Measurements from ENCODE around the gene MBNL1. TPM values are rescaled to one million over a fixed set of nuclear protein-coding genes. Genes with fewer than 3 reads are reported as not detected.
"Not testable (repeated sequence)": the region's sequence is repeated elsewhere in the genome, so short reads cannot be mapped to it uniquely, and the experiment has no call there.

MBNL1 gene
- total RNA-seq, 1 experiment from 2014 or later = 161 TPM

- no peak for DNase-seq (ENCODE audit: low spot score)
Observed at GRCh38 chr3:152318512-152318911, 49.8 kb downstream of the MBNL1 start.

DNA sequence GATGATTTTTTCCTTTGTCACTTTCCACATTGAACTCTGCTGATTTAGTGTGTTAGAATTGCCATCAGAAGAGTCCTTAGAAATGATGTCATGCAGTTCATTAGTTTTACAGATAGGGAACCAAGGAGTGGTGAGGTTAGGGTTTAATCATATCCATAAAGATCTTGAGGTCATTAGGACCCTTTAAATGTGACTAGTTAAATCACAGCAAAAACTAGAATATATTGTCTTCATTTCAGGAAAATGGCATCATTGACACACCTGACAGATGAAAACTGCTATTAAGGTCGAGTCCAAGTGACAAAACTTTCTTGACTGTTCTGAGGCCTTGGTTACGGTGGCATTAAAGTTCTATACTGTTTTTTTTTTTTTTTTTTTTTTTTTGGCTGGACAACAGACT, 50.5 kb downstream of the MBNL1 start:
- no peak for DNase-seq (ENCODE audit: low spot score)

GRCh38 chr3:152319831-152320617, 51.3 kb downstream of the MBNL1 start:
- no peak for DNase-seq (ENCODE audit: low spot score)

- DNase-seq (ENCODE audit: low spot score) = no peak
Observed at GRCh38 chr3:152321200-152321954, 52.6 kb downstream of the MBNL1 start.

DNA sequence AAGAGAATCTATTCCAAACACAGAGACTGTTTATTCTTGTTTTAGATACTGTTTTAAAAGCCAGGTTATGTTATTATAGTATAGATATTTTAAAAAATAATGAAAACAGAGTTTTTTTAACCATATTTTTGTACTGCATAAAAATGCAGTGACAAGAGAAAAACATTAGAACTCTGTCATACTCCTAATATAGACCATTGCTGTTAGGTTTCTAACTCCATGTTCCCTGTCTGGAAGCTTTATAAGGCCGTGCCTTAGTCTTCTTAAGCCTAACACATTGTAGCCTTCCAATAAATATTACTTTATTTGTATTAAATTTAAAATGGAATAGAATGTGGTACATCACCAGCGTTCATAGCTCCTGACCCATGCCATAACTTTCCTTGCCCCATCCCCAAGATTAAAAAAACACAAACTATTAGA, 53.2 kb downstream of the MBNL1 start:
- DNase-seq (ENCODE audit: low spot score) = no peak

DNA sequence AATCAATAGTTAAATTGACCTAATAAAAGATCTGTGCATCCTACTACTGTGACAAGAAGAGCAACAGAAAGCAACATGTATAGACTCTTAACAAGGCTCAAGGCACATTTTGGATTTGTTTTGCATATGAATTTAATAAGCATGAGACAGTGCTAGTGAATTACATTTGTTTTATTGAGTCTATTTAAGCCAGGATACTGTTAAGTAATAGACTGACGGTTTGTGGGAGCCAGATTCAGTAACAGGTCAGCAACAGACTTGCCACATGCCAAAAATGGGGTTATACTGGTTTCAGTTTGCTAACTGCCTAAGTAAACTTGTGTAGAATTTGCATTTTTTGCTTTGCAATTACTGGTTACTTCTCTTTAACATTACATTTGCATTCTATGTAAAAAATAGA, 54.0 kb downstream of the MBNL1 start:
- no peak for DNase-seq (ENCODE audit: low spot score)

- no peak for DNase-seq (ENCODE audit: low spot score)
Observed at GRCh38 chr3:152323834-152324233, 55.1 kb downstream of the MBNL1 start.

- DNase-seq (ENCODE audit: low spot score) = no peak
Observed at GRCh38 chr3:152325136-152325535, 56.4 kb downstream of the MBNL1 start.

DNA sequence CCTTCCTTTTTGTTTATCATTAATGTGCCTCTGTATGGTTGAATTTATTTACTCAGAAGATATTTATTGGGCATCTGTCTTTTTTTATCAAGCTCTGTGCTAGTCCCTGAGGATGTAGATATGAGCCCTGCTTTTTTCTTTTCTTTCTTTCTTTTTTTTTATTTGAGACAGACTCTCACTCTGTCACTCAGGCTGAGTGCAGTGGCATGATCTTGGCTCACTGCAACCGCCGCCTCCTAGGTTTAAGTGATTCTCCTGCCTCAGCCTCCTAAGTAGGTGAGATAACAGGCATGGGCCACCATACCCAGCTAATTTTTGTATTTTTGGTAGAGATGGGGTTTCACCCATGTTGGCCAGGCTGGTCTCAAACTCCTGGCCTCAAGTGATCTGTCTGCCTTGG, 58.5 kb downstream of the MBNL1 start:
- DNase-seq (ENCODE audit: low spot score) = no peak

- DNase-seq (ENCODE audit: low spot score) = peak; percentile 85
Observed at GRCh38 chr3:152328841-152329240, 60.1 kb downstream of the MBNL1 start.

- DNase-seq (ENCODE audit: low spot score) = no peak
Observed at GRCh38 chr3:152330559-152330958, 61.8 kb downstream of the MBNL1 start.

GRCh38 chr3:152331018-152331541, 62.4 kb downstream of the MBNL1 start:
- DNase-seq (ENCODE audit: low spot score) = peak; percentile 87

DNA sequence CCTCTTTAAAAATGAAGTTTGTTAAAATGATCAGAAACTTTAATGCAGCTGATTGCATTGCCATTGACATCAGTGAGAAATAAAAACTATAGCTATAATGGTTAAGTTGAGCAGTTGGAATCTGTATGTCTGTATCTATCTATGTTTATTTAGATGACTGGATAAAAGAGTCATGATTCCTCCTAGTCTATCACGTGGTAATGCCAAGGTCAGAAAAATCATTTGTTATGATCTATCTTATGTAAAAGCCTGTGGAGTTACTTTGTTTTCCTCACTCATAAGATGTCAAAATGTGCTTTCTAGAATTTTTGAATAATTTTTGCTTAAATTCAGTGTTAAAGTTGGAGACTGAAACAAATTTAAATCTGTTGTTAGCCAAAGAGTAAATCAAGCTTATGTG, 63.3 kb downstream of the MBNL1 start:
- DNase-seq (ENCODE audit: low spot score) = no peak

DNA sequence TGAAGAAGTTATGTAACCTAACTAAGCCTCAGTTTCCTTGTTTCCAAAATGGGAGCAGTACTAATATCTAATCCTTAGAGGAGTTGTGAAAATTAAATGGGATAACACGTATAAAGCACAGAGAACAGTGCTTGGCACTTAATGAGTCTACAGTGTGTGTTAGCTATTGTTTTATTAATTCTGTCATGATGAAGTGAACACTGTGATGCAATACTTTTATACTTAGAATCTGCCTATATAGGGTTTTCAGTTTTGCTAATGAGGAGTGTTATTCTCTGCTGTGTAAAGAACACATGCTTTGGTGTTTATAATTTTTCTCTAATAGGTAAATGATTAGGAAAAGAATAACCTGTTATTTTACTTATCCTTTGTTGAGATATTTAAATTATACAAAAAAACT, 65.2 kb downstream of the MBNL1 start:
- no peak for DNase-seq (ENCODE audit: low spot score)

GRCh38 chr3:152334761-152335160, 66.0 kb downstream of the MBNL1 start:
- DNase-seq (ENCODE audit: low spot score) = no peak

DNA sequence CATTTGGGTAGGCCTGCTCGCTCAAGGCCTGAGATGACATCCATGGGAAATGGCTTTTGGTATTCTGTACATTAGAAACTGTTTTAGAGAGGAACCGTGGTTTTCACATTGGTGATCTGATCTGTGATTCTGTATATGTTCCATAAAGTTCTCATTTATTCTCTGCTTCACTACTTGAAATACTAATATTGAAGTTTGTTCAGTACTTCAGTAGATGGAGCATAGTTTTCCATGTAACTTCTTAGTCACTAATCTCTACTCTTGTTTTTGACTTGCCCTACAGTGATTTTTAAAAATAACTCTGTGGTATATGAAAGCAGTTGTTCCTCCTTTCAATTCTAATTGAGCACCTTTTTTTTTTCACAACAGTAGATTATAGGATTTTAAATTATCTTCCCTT, 66.5 kb downstream of the MBNL1 start:
- DNase-seq (ENCODE audit: low spot score) = no peak

DNA sequence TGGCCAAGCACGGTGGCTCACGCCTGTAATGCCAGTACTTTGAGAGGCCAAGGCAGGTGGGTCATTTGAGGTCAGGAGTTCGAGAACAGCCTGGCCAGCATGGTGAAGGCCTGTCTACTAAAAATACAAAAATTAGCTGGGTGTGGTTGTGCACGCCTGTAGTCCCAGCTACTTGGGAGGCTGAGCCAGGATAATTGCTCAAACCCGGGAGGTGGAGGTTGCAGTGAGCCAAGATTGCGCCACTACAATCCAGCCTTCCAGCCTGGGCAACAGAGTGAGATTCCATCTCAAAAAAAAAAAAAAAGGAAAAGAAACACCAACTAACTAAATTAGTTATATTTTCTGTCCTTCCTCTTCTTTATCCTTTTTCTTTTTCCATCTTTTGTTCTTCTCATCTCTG, 68.6 kb downstream of the MBNL1 start:
- DNase-seq (ENCODE audit: low spot score) = not testable (repeated sequence)

DNA sequence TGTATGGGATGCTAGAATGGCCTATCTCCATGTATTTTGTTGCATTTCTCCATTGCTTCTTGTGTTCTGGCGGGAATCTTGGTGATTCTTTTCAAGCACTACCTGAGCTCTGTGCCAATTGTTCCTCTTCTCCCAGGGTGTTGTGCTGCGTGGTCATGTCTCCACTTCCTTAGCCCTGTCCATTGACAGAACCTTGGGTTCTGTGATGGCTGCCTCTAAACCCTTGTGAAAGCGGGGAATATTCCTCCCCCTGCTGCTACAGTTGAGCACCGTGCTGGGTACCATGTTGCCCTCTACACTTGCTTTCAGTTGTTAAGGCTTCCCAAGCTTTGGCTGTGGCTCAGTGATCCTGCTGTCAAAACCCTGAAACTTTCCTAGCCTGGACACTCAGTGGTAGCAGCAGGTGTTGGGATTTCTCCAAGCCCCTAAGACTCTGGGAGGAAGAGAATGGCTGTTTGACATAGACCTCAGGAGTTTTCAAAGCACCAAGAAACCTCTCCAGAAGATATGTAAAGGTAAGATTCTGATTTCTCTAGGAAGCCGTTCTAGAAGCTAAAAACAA, 69.5 kb downstream of the MBNL1 start:
- DNase-seq (ENCODE audit: low spot score) = no peak

DNA sequence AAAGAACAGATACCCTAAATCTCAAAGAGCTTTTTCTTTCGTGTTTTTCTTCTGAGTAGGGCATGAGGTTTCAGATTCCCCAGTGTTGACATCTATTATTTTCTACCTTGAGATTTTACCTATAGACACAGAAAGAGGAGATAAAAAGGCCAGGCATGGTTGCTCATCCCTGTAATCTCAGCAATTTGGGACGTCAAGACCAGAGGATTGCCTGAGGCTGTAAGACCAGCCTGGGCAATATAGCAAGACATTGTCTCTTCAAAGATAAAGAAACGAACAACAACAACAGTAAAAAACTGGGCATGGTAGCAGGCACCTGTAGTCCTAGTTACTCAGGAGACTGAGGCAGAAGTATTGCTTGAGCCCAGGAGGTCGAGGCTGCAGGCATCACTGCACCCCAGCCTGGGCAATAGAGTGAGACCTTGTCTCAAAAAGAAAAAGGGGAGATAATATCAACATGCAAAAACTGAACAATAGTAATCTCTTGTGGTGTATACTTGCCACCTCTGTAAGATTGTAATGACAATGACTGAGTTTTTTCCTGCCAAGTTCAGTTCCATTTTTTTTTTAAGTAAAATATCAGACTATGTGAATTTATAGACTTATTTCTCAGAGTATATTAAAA, 71.3 kb downstream of the MBNL1 start:
- no peak for DNase-seq (ENCODE audit: low spot score)

DNA sequence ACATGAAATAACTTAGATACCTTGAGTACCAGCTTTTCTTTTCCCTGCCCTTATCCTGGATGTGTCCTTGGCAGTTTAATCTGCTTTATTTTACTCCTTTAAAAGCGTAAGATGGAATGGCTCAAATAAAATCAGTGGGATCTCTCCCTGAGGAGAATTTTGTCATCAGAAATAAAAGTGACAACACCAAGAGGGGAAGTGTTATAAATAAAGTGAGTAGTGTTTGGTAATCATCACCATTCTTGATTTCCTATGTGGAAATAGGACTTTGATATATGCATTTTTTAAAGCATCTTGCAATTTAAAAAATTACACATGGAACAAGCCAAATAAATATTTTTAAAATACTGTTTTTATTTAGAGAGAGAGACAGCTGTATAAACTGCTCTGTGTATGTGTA, 76.5 kb downstream of the MBNL1 start:
- no peak for DNase-seq (ENCODE audit: low spot score)

GRCh38 chr3:152346058-152346457, 77.3 kb downstream of the MBNL1 start:
- no peak for DNase-seq (ENCODE audit: low spot score)

DNA sequence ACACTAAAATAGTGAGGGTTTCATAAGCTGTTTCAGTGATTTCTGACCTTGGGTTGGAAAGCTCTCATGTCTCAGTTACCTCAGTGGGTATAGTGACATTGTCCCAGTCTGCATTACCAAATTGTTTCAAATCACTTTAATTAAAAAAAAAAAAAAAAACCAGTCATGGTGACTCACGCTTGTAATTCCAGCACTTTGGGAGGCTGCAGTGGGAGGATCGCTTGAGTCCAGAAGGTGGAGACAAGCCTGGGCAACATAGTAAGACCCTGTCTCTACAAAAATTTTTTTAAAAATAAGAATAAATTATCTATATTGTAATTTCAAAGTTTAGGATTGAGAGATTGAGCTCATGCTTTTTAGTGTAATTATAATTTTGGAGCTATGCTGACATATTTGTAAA, 78.0 kb downstream of the MBNL1 start:
- DNase-seq (ENCODE audit: low spot score) = no peak

All from A172 (cell line).